GM19239 (cell line): Measurements from ENCODE around the gene AGAP3.

ENCODE experiments used
- DNase-seq: peaks from one replicate; pipeline ENCODE4 v3.0.0; 2011; ENCODE audit warnings: low spot score; ENCODE audit not compliant: insufficient read length
- FAIRE-seq: peaks from 2 replicates; lab custom pipeline; 2011; peaks lifted over from hg19 to GRCh38; lab: Jason Lieb, UNC

AGAP3 gene

GRCh38 chr7:151057506-151057988 is 28.7 kb upstream of the AGAP3 start, which contains the start of gene CDK5:
Gene CDK5, minus strand, starts transcription at chr7:151057897. Its CDS starts 49 bp downstream, at chr7:151057848.
- FAIRE-seq = no peak
- peak; percentile 65 for DNase-seq

GRCh38 chr7:151057989-151058780 is 28.1 kb upstream of the AGAP3 start:
- FAIRE-seq (peak; percentile 92), DNase-seq (peak; percentile 100)

GRCh38 chr7:151058781-151059366 is 27.4 kb upstream of the AGAP3 start:
- DNase-seq (no peak), FAIRE-seq (peak; percentile 78)

- peak; percentile 95 for DNase-seq
- peak; percentile 8 for FAIRE-seq
Observed at GRCh38 chr7:151059367-151060112, 26.7 kb upstream of the AGAP3 start, which contains the start of gene SLC4A2. Gene SLC4A2, plus strand, starts transcription at chr7:151059589. Its CDS starts 2,399 bp downstream, at chr7:151061988.

- DNase-seq = no peak
- no peak for FAIRE-seq
Observed at GRCh38 chr7:151060113-151060415, 26.2 kb upstream of the AGAP3 start.

- no peak for DNase-seq
- no peak for FAIRE-seq
Observed at GRCh38 chr7:151060416-151061212, 25.7 kb upstream of the AGAP3 start.

- DNase-seq (no peak), FAIRE-seq (no peak)
Observed at GRCh38 chr7:151061213-151062110, 24.8 kb upstream of the AGAP3 start.

- DNase-seq (no peak), FAIRE-seq (no peak)
Observed at GRCh38 chr7:151062111-151062398, 24.2 kb upstream of the AGAP3 start.

GRCh38 chr7:151062399-151063211 is 23.7 kb upstream of the AGAP3 start:
- FAIRE-seq (no peak), DNase-seq (no peak)

- FAIRE-seq (no peak), DNase-seq (no peak)
Observed at GRCh38 chr7:151063212-151063561, 23.1 kb upstream of the AGAP3 start.

GRCh38 chr7:151064454-151064853 is 21.8 kb upstream of the AGAP3 start:
- DNase-seq (no peak), FAIRE-seq (no peak)

- DNase-seq (no peak), FAIRE-seq (no peak)
Observed at GRCh38 chr7:151064993-151065392, 21.3 kb upstream of the AGAP3 start.

GRCh38 chr7:151065516-151065915 is 20.8 kb upstream of the AGAP3 start:
- FAIRE-seq (no peak), DNase-seq (no peak)

GRCh38 chr7:151066273-151066974 is 19.9 kb upstream of the AGAP3 start:
- no peak for FAIRE-seq
- no peak for DNase-seq

- FAIRE-seq (no peak), DNase-seq (no peak)
Observed at GRCh38 chr7:151068069-151068773, 18.1 kb upstream of the AGAP3 start.

GRCh38 chr7:151069841-151070573 is 16.3 kb upstream of the AGAP3 start:
- no peak for DNase-seq
- no peak for FAIRE-seq

- no peak for FAIRE-seq
- DNase-seq = no peak
Observed at GRCh38 chr7:151070574-151070960, 15.7 kb upstream of the AGAP3 start.
